ENCODE results near the gene SALL3.

- no peak for TF ChIP-seq CTCF (IDR thresholded peaks at IDR 0.05)
- TF ChIP-seq POLR2A (IDR thresholded peaks at IDR 0.05), result no peak
Measured at GRCh38 chr18:78948221-78948620, 31.4 kb upstream of the SALL3 start.
